Measurements from ENCODE around the gene PRPH.
A peak's percentile ranks its signal among the peaks of the same experiment; 100 is the strongest.

The PRPH gene

GRCh38 chr12:49342914-49343731, 48.2 kb downstream of the PRPH start:
- peak overlapping the region; percentile 64 for H3K4me3 Mint-ChIP-seq
- H3K27ac Mint-ChIP-seq: peak overlapping the region; percentile 82
- H3K36me3 Mint-ChIP-seq: no peaks in the 10 kb centered on the region
- H3K27me3 Mint-ChIP-seq: peaks cover 40% of the 10 kb centered on the region
- no peaks in the 10 kb centered on the region for H3K9me3 Mint-ChIP-seq
- H3K4me1 Mint-ChIP-seq: peaks cover 42% of the 10 kb centered on the region

GRCh38 chr12:49344486-49345050, 49.6 kb downstream of the PRPH start:
- Mint-ChIP-seq H3K36me3 (no peaks in the 10 kb centered on the region), H3K4me1 (peaks cover 40% of the 10 kb centered on the region), H3K4me3 (no peak overlapping the region), H3K9me3 (no peaks in the 10 kb centered on the region), H3K27ac (no peak overlapping the region), H3K27me3 (peaks cover 44% of the 10 kb centered on the region)

- H3K36me3 Mint-ChIP-seq: no peaks in the 10 kb centered on the region
- peaks cover 40% of the 10 kb centered on the region for H3K4me1 Mint-ChIP-seq
- peak overlapping the region; percentile 55 for H3K27ac Mint-ChIP-seq
- H3K27me3 Mint-ChIP-seq: peaks cover 41% of the 10 kb centered on the region
- peak overlapping the region; percentile 65 for H3K4me3 Mint-ChIP-seq
- no peaks in the 10 kb centered on the region for H3K9me3 Mint-ChIP-seq
Observed at GRCh38 chr12:49345051-49345824, 50.3 kb downstream of the PRPH start.

GRCh38 chr12:49345825-49346658, 51.1 kb downstream of the PRPH start:
- peak overlapping the region; percentile 81 for H3K4me3 Mint-ChIP-seq
- peak overlapping the region; percentile 55 for H3K27ac Mint-ChIP-seq
- H3K4me1 Mint-ChIP-seq: peaks cover 40% of the 10 kb centered on the region
- peaks cover 39% of the 10 kb centered on the region for H3K27me3 Mint-ChIP-seq
- H3K9me3 Mint-ChIP-seq: no peaks in the 10 kb centered on the region
- no peaks in the 10 kb centered on the region for H3K36me3 Mint-ChIP-seq

- Mint-ChIP-seq H3K4me1 (peaks cover 40% of the 10 kb centered on the region), H3K36me3 (no peaks in the 10 kb centered on the region), H3K9me3 (no peaks in the 10 kb centered on the region), H3K27me3 (peaks cover 40% of the 10 kb centered on the region), H3K4me3 (peak within 1 kb of the TSS; percentile 81), H3K27ac (peak within 1 kb of the TSS; percentile 55)
Observed at GRCh38 chr12:49346659-49347310, 51.8 kb downstream of the PRPH start, which contains the start of gene DNAJC22. DNAJC22 (plus strand) TSS chr12:49346888; CDS start chr12:49348873, 1,985 bp downstream.

- peaks cover 39% of the 10 kb centered on the region for H3K4me1 Mint-ChIP-seq
- no peak overlapping the region for H3K27ac Mint-ChIP-seq
- peak overlapping the region; percentile 81 for H3K4me3 Mint-ChIP-seq
- no peaks in the 10 kb centered on the region for H3K36me3 Mint-ChIP-seq
- H3K27me3 Mint-ChIP-seq: peaks cover 40% of the 10 kb centered on the region
- no peaks in the 10 kb centered on the region for H3K9me3 Mint-ChIP-seq
Observed at GRCh38 chr12:49347311-49348193, 52.6 kb downstream of the PRPH start.

Measured in activated naive CD4-positive, alpha-beta T cell treated with anti-CD3 and anti-CD28 coated beads, Interleukin-2, amount 50 U/mL, for 24 hours (primary cell).